HG03442 (cell line): ENCODE measurements around the gene RFC3.
"Not testable (repeated sequence)": the region's sequence is repeated elsewhere in the genome, so short reads cannot be mapped to it uniquely, and the experiment has no call there.

Experiments
- ATAC-seq: cut with Tn5 transposase; IDR thresholded peaks from one replicate; pipeline ENCODE4 v1.9.1; 2021; ENCODE audit warnings: mild to moderate bottlenecking, moderate library complexity; ENCODE audit not compliant: unreplicated experiment

RFC3 gene

GRCh38 chr13:33817901-33818706 is at the start of gene RFC3:
TSS of gene RFC3 (plus strand) at chr13:33818149. CDS start at chr13:33818179, 30 bp downstream.
- ATAC-seq = peak; percentile 96

GRCh38 chr13:33771296-33771695 is 46.7 kb upstream of the RFC3 start:
- no peak for ATAC-seq

- no peak for ATAC-seq
Observed at GRCh38 chr13:33773790-33774462, 44.0 kb upstream of the RFC3 start.

GRCh38 chr13:33775339-33776108 is 42.4 kb upstream of the RFC3 start:
- ATAC-seq = no peak

- ATAC-seq = no peak
Observed at GRCh38 chr13:33776239-33776881, 41.6 kb upstream of the RFC3 start.

GRCh38 chr13:33782631-33783030 is 35.3 kb upstream of the RFC3 start:
- no peak for ATAC-seq

GRCh38 chr13:33783212-33783611 is 34.7 kb upstream of the RFC3 start:
- ATAC-seq = not testable (repeated sequence)

- no peak for ATAC-seq
Observed at GRCh38 chr13:33784738-33785137, 33.2 kb upstream of the RFC3 start.

GRCh38 chr13:33785384-33785783 is 32.6 kb upstream of the RFC3 start:
- ATAC-seq = no peak

GRCh38 chr13:33787051-33787591 is 30.8 kb upstream of the RFC3 start:
- peak; percentile 53 for ATAC-seq

- no peak for ATAC-seq
Observed at GRCh38 chr13:33789066-33789606, 28.8 kb upstream of the RFC3 start.

- no peak for ATAC-seq
Observed at GRCh38 chr13:33789739-33790138, 28.2 kb upstream of the RFC3 start.

GRCh38 chr13:33793726-33794125 is 24.2 kb upstream of the RFC3 start:
- ATAC-seq = no peak

GRCh38 chr13:33794576-33794975 is 23.4 kb upstream of the RFC3 start:
- no peak for ATAC-seq

GRCh38 chr13:33796095-33796494 is 21.9 kb upstream of the RFC3 start:
- ATAC-seq = no peak

- no peak for ATAC-seq
Observed at GRCh38 chr13:33797622-33798021, 20.3 kb upstream of the RFC3 start.

- no peak for ATAC-seq
Observed at GRCh38 chr13:33798023-33798422, 19.9 kb upstream of the RFC3 start.

GRCh38 chr13:33799950-33800592 is 17.9 kb upstream of the RFC3 start:
- no peak for ATAC-seq

- ATAC-seq = no peak
Observed at GRCh38 chr13:33800646-33801186, 17.2 kb upstream of the RFC3 start.
